HFF-Myc (cell line): ENCODE measurements around the gene CTNNA1.

ENCODE experiments used
- DNase-seq: peaks from one replicate; pipeline ENCODE4 v3.0.0-alpha.2; 2011; ENCODE audit warnings: low read depth; ENCODE audit errors: extremely low read depth
- H3K4me3 ChIP-seq: replicated peaks from 2 replicates; pipeline ENCODE4 v1.5.1; 2011; ENCODE audit warnings: low read depth, mild to moderate bottlenecking, control low read depth, low read length
- CTCF ChIP-seq: IDR thresholded peaks from 2 replicates; pipeline ENCODE4 v1.5.1; 2012; ENCODE audit warnings: mild to moderate bottlenecking, low read depth, low read length, control low read depth; ENCODE audit errors: missing control alignments

Gene CTNNA1

GRCh38 chr5:138789771-138790242, 36.6 kb downstream of the CTNNA1 start:
- TF ChIP-seq CTCF = peak; percentile 65
- no peak overlapping the region for H3K4me3 ChIP-seq
- peak; percentile 47 for DNase-seq

GRCh38 chr5:138790684-138791083, 37.5 kb downstream of the CTNNA1 start:
- TF ChIP-seq CTCF = no peak
- no peak for DNase-seq
- no peak overlapping the region for H3K4me3 ChIP-seq

- no peak overlapping the region for H3K4me3 ChIP-seq
- TF ChIP-seq CTCF = no peak
- DNase-seq = no peak
Observed at GRCh38 chr5:138792195-138792790, 39.1 kb downstream of the CTNNA1 start.

GRCh38 chr5:138793575-138793974, 40.4 kb downstream of the CTNNA1 start:
- TF ChIP-seq CTCF = no peak
- no peak for DNase-seq
- no peak overlapping the region for H3K4me3 ChIP-seq

GRCh38 chr5:138803285-138803684, 50.1 kb downstream of the CTNNA1 start:
- TF ChIP-seq CTCF = no peak
- DNase-seq = no peak
- H3K4me3 ChIP-seq = no peak overlapping the region

GRCh38 chr5:138803935-138804334, 50.7 kb downstream of the CTNNA1 start:
- H3K4me3 ChIP-seq = no peak overlapping the region
- no peak for DNase-seq
- TF ChIP-seq CTCF = no peak

- no peak overlapping the region for H3K4me3 ChIP-seq
- no peak for DNase-seq
- TF ChIP-seq CTCF = no peak
Observed at GRCh38 chr5:138805096-138805495, 51.9 kb downstream of the CTNNA1 start.
